ENCODE results near the gene ZNF646. TPM values are rescaled to one million over a fixed set of nuclear protein-coding genes. Genes with fewer than 3 reads are reported as not detected.

Gene ZNF646
- total and polyA plus RNA-seq, 5 donors, result 6.4 to 10.3 (median 9.0) TPM

DNA sequence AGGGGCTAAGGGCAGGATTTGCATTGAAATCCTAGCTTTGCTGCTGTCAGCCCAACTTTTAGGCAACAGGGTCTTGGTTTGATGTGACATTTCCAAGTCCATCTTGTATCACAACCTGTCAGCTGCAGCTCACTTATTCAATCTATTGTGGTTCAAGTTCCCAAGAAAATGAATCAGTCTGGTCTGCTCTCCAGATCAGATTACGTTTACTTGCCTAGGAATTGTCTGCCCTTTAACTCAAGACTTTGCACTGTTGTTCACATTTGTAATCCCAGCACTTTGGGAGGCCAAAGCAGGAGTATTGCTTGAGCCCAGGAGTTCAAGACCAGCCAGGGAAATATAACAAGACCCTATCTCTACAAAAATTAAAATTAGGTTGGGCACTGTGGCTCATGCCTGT, 30.9 kb upstream of the ZNF646 start:
- DNase-seq (no peak), ATAC-seq (no peak)
- Histone ChIP-seq H3K27ac (ENCODE audit: low read length) (no peak overlapping the region), H3K4me3 (ENCODE audit: low read length) (no peak overlapping the region), H3K9me3 (ENCODE audit: control insufficient read depth, low read length) (no peaks in the 10 kb centered on the region), H3K27me3 (ENCODE audit: control insufficient read depth, insufficient read depth) (no peaks in the 10 kb centered on the region), H3K4me1 (ENCODE audit: control insufficient read depth, insufficient read depth, low read length) (no peaks in the 10 kb centered on the region)
- 95% methylated on average over 1 of the region's 1 CpG for WGBS
- intact Hi-C loops (cut with DNase I), result no loop called here

DNA sequence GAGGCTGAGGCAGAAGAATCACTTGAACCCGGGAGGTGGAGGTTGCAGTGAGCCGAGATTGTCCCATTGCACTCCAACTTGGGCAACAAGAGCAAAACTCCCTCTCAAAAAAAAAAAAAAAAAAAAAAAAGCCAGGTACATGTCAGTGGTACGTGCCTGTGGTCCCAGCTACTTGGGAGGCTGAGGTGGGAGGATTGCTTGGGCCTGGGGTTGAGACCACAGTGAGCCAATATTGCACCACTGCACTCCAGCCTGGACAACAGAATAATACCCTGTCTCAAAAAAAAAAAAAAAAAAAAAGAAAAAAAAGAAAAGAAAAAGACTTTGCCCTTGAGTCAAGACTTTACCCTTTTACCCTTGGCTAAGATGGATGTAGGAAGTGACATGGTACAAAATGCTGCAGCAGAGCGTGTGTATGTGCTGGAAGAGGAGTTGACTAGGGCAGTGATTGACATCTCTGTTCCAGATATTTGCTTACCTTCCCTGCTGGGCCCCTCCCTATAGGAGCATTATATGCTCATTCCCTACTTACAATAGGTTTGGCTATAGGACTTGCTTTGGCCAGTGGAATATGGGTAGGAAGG, 30.2 kb upstream of the ZNF646 start:
- ATAC-seq (no peak), DNase-seq (no peak)
- Histone ChIP-seq H3K4me1 (ENCODE audit: control insufficient read depth, insufficient read depth, low read length) (no peaks in the 10 kb centered on the region), H3K27me3 (ENCODE audit: control insufficient read depth, insufficient read depth) (no peaks in the 10 kb centered on the region), H3K27ac (ENCODE audit: low read length) (no peak overlapping the region), H3K4me3 (ENCODE audit: low read length) (no peak overlapping the region), H3K9me3 (ENCODE audit: control insufficient read depth, low read length) (no peaks in the 10 kb centered on the region)
- intact Hi-C loops (cut with DNase I), result no loop called here
- WGBS, result 91% methylated on average over 4 of the region's 4 CpGs

DNA sequence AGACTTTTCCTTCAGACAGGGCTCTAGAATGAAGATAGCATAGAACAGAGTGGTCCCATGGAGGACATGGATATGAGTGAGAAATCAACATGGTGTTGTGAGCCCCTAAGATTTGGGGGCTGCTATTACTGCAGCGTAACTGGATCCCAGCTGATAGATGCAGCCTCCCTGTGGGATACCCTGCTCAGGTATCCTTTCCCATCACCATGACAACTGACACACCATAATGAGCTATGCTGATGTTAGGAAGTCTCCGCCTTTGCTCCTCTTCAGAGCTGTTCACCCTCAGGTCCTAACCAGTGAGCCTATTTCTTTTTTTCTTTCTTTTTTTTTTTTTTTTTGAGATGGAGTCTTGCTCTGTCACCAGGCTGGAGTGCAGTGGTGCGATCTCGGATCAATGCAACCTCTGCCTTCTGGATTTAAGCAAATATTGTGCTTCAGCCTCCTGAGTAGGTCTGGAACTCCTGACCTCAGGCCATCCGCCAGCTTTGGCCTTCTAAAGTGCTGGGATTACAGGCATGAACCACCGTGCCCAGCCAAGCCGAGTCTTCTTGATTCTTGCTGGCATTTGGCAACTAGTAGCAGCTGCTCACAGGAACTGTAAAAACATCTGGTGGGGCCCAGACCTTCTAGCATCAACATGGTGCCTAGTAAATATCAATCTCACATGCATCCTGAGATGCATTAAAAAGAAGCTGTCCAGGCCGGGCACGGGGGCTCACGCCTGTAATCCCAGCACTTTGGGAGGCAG, 23.8 kb upstream of the ZNF646 start:
- Histone ChIP-seq H3K4me1 (ENCODE audit: control insufficient read depth, insufficient read depth, low read length) (no peaks in the 10 kb centered on the region), H3K9me3 (ENCODE audit: control insufficient read depth, low read length) (no peaks in the 10 kb centered on the region), H3K27me3 (ENCODE audit: control insufficient read depth, insufficient read depth) (no peaks in the 10 kb centered on the region), H3K4me3 (ENCODE audit: low read length) (no peak overlapping the region), H3K27ac (ENCODE audit: low read length) (no peak overlapping the region)
- intact Hi-C loops (cut with DNase I), result no loop called here
- no peak for DNase-seq
- 85% methylated on average over 10 of the region's 10 CpGs for WGBS
- ATAC-seq, result no peak

DNA sequence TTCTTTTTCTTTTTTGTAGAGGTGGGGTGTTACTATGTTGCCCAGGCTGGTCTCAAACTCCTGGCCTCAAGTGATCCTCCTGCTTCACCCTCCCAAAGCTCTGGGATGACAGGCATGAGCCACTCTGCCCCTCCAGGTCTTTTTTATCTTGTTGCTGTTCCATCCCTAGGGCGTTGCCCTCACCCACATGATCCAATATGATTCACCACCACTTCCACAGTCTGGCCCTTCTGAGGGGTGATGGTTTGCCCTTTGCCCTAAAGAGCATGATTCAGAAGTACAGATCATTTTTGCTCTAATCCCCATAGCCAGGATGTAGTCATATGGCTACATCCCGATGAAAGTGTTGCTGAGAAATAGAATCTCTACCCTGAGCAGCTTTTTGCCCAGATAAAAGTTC, 22.1 kb upstream of the ZNF646 start:
- WGBS, result 65% methylated on average over 2 of the region's 2 CpGs
- ATAC-seq (peak; percentile 55 to 70), DNase-seq (no peak)
- no peak overlapping the region for H3K4me3 ChIP-seq (ENCODE audit: low read length)
- H3K9me3 ChIP-seq (ENCODE audit: control insufficient read depth, low read length), result no peaks in the 10 kb centered on the region
- no peaks in the 10 kb centered on the region for H3K27me3 ChIP-seq (ENCODE audit: control insufficient read depth, insufficient read depth)
- H3K27ac ChIP-seq (ENCODE audit: low read length), result no peak overlapping the region
- H3K4me1 ChIP-seq (ENCODE audit: control insufficient read depth, insufficient read depth, low read length), result no peaks in the 10 kb centered on the region
- intact Hi-C loops (cut with DNase I), result no loop called here

DNA sequence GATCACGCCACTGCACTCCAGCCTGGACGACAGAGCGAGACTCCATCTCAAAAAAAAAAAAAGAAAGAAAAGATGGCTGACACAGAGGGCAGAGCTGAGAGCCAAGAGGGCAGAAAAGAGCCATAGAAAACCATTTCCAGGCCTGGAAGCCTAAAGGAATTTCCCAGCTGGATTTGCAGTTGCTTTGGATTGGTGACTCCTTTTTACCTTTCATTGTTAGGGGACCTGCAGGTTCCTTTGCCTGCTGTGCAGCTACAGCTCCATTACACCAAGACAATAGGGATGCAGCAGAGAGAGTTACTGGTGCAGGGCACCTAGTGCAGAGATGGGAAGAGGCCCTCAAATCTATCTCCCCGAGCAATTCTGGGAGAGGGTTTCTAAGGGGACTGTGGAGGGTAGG, 18.6 kb upstream of the ZNF646 start:
- no peaks in the 10 kb centered on the region for H3K9me3 ChIP-seq (ENCODE audit: control insufficient read depth, low read length)
- intact Hi-C loops (cut with DNase I), result no loop called here
- ATAC-seq, result no peak
- no peak overlapping the region for H3K4me3 ChIP-seq (ENCODE audit: low read length)
- no peaks in the 10 kb centered on the region for H3K4me1 ChIP-seq (ENCODE audit: control insufficient read depth, insufficient read depth, low read length)
- H3K27ac ChIP-seq (ENCODE audit: low read length), result no peak overlapping the region
- no peaks in the 10 kb centered on the region for H3K27me3 ChIP-seq (ENCODE audit: control insufficient read depth, insufficient read depth)
- 91% methylated on average over 4 of the region's 4 CpGs for WGBS
- no peak for DNase-seq

- ATAC-seq (no peak), DNase-seq (peak in 1 of 3 donors; percentile 44)
- intact Hi-C loops (cut with DNase I), result no loop called here
- no peak overlapping the region for H3K4me3 ChIP-seq (ENCODE audit: low read length)
- WGBS, result 94% methylated on average over 42 of the region's 42 CpGs
- H3K27ac ChIP-seq (ENCODE audit: low read length), result no peak overlapping the region
- no peaks in the 10 kb centered on the region for H3K27me3 ChIP-seq (ENCODE audit: control insufficient read depth, insufficient read depth)
- H3K9me3 ChIP-seq (ENCODE audit: control insufficient read depth, low read length), result no peaks in the 10 kb centered on the region
- H3K4me1 ChIP-seq (ENCODE audit: control insufficient read depth, insufficient read depth, low read length), result no peaks in the 10 kb centered on the region
These were observed 13.0 kb upstream of the ZNF646 start for GRCh38 chr16:31061126-31061812.

- Histone ChIP-seq H3K4me1 (ENCODE audit: control insufficient read depth, insufficient read depth, low read length) (no peaks in the 10 kb centered on the region), H3K27me3 (ENCODE audit: control insufficient read depth, insufficient read depth) (no peaks in the 10 kb centered on the region), H3K27ac (ENCODE audit: low read length) (no peak overlapping the region), H3K9me3 (ENCODE audit: control insufficient read depth, low read length) (no peaks in the 10 kb centered on the region), H3K4me3 (ENCODE audit: low read length) (no peak overlapping the region)
- DNase-seq (peak in 1 of 3 donors; percentile 55), ATAC-seq (no peak)
- intact Hi-C loops (cut with DNase I), result no loop called here
- 97% methylated on average over 54 of the region's 54 CpGs for WGBS
These were observed 12.3 kb upstream of the ZNF646 start for GRCh38 chr16:31061813-31062440.

DNA sequence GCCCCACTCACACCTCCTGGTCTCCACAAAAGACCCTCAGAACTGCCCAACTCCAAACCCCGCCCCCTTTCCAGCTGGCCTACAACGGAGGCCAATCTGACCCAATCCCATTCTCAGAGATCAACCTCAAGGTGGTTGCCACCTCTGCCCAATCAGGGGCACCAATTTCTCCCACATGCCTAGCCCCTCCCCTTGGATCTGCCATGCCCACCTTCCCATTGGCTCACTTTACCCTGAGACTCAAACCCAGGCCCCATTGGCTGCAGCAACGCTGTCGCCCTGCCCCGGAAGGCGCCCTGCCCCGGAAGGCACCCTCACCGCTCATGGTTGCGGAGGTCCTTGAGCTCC, 10.8 kb upstream of the ZNF646 start:
- no peaks in the 10 kb centered on the region for H3K4me1 ChIP-seq (ENCODE audit: control insufficient read depth, insufficient read depth, low read length)
- 97% methylated on average over 9 of the region's 9 CpGs for WGBS
- no peak for DNase-seq
- H3K27ac ChIP-seq (ENCODE audit: low read length), result no peak overlapping the region
- H3K9me3 ChIP-seq (ENCODE audit: control insufficient read depth, low read length), result no peaks in the 10 kb centered on the region
- no peak overlapping the region for H3K4me3 ChIP-seq (ENCODE audit: low read length)
- no peaks in the 10 kb centered on the region for H3K27me3 ChIP-seq (ENCODE audit: control insufficient read depth, insufficient read depth)
- intact Hi-C loops (cut with DNase I), result no loop called here
- ATAC-seq, result no peak

GRCh38 chr16:31063843-31064611, 10.2 kb upstream of the ZNF646 start:
- ATAC-seq (no peak), DNase-seq (peak in 2 of 3 donors; percentile 54 to 58)
- Histone ChIP-seq H3K27ac (ENCODE audit: low read length) (peak overlapping the region; percentile 55), H3K27me3 (ENCODE audit: control insufficient read depth, insufficient read depth) (no peaks in the 10 kb centered on the region), H3K9me3 (ENCODE audit: control insufficient read depth, low read length) (no peaks in the 10 kb centered on the region), H3K4me1 (ENCODE audit: control insufficient read depth, insufficient read depth, low read length) (no peaks in the 10 kb centered on the region), H3K4me3 (ENCODE audit: low read length) (no peak overlapping the region)
- intact Hi-C loops (cut with DNase I), result no loop called here
- WGBS, result 90% methylated on average over 56 of the region's 56 CpGs

GRCh38 chr16:31064882-31065461, 9.2 kb upstream of the ZNF646 start:
- intact Hi-C loops (cut with DNase I), result no loop called here
- WGBS, result 46% methylated on average over 4 of the region's 4 CpGs
- ATAC-seq, result peak; percentile 89 to 90

More at GRCh38 chr16:31064882-31065461, 9.2 kb upstream of the ZNF646 start:
- no peaks in the 10 kb centered on the region for H3K9me3 ChIP-seq (ENCODE audit: control insufficient read depth, low read length)
- peak; percentile 74 to 81 (median 75) for DNase-seq
- no peaks in the 10 kb centered on the region for H3K27me3 ChIP-seq (ENCODE audit: control insufficient read depth, insufficient read depth)
- H3K4me3 ChIP-seq (ENCODE audit: low read length), result no peak overlapping the region
- no peaks in the 10 kb centered on the region for H3K4me1 ChIP-seq (ENCODE audit: control insufficient read depth, insufficient read depth, low read length)
- peak overlapping the region; percentile 55 for H3K27ac ChIP-seq (ENCODE audit: low read length)
